C1 segment of cervical spinal cord (tissue), 14 donors: ENCODE data around the gene SSX2IP.
"Not testable (repeated sequence)": the region's sequence is repeated elsewhere in the genome, so short reads cannot be mapped to it uniquely, and the experiment has no call there.

Experiments
- DNase-seq, 14 donors: peaks; one replicate each; lab custom pipeline; 2025; lab: John Stamatoyannopoulos, UW

SSX2IP gene, protein sequence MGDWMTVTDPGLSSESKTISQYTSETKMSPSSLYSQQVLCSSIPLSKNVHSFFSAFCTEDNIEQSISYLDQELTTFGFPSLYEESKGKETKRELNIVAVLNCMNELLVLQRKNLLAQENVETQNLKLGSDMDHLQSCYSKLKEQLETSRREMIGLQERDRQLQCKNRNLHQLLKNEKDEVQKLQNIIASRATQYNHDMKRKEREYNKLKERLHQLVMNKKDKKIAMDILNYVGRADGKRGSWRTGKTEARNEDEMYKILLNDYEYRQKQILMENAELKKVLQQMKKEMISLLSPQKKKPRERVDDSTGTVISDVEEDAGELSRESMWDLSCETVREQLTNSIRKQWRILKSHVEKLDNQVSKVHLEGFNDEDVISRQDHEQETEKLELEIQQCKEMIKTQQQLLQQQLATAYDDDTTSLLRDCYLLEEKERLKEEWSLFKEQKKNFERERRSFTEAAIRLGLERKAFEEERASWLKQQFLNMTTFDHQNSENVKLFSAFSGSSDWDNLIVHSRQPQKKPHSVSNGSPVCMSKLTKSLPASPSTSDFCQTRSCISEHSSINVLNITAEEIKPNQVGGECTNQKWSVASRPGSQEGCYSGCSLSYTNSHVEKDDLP

GRCh38 chr1:84690397-84691121, at the start of gene SSX2IP:
Gene SSX2IP, minus strand, starts transcription at chr1:84690461. Its CDS starts 19,242 bp downstream, at chr1:84671219.
- DNase-seq, result peak; percentile 54 to 98 (median 92)

GRCh38 chr1:84738237-84738636, 48.0 kb upstream of the SSX2IP start:
- no peak for DNase-seq

DNA sequence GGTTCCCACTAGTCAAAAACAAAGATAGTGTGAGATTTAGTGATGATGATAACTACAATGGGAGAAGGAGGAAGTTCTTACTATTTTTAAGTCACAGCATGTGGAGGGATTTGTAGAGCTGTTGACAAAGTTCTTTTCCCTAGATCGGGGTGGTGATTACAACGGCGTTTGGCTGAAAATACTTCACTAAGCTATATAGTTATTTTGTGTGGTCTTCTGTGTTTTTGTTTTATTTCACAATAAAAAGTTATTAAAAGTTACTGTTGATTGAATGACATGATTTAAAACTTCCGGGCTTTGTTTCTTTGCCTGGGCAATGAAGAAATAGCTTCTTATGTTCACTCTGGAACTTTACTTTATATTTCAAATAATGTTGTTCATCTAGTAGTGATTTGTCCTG, 47.3 kb upstream of the SSX2IP start:
- DNase-seq, result no peak

DNA sequence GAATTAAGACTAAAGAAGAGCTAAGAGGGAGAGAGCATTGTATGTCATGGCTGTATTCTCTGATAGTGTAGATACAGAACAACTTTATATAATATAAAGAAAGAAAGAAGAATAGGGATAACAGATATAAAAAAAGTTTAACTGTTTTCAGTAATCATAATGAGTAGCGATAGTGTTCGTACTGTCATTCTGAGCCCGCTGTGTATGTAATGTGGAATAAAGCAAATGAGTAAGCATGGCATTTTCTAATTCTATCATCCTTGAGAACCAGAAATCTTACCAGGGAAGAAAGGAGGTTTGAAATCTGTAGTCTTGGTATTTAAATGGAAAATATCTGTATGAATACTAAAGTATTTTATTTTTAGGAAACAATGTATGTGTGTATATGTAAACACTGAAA, 46.7 kb upstream of the SSX2IP start:
- no peak for DNase-seq

- DNase-seq, result no peak
These were observed 46.2 kb upstream of the SSX2IP start for GRCh38 chr1:84736445-84736844.

DNA sequence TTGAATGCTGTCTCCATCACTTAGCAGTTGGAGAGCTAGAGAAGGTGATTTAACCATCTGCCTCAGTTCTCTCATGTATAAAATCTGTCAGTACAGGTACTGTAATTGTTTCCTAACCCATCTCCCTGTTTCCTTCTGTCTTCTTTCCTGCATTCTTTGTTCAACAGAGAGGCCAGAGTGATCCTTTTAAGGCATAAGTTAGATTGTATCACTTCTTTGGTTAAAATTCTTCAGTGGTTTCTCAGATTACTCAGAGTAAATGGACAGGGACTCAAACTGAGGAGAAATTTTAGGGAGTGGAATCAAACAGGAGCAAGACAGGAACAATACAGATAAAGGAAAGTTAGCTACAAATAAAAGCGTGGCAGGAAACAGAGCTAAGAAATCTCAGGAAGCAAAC, 45.2 kb upstream of the SSX2IP start:
- DNase-seq, result no peak

- DNase-seq, result no peak
These were observed 42.3 kb upstream of the SSX2IP start for GRCh38 chr1:84732520-84732919.

DNA sequence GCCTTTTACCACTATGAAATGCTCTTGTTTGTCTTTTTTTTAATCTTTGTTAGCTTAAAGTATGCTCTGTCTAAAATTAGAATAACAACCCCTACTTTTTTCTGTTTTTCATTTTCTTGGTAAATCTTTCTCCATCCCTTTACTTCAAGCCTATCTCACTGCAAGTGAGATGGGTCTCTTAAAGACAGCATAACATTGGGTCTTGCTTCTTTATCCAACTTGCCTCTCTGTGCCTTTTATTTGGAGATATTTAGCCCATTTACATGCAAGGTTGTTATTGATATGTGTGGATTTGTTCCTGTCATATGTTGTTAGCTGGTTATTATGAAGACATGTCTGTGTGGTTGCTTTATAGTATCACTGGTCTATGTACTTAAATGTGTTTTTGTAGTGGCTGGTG, 41.3 kb upstream of the SSX2IP start:
- no peak for DNase-seq

GRCh38 chr1:84727711-84728110, 37.5 kb upstream of the SSX2IP start:
- DNase-seq, result not testable (repeated sequence)

- DNase-seq, result no peak
These were observed 36.6 kb upstream of the SSX2IP start for GRCh38 chr1:84726593-84727499.

DNA sequence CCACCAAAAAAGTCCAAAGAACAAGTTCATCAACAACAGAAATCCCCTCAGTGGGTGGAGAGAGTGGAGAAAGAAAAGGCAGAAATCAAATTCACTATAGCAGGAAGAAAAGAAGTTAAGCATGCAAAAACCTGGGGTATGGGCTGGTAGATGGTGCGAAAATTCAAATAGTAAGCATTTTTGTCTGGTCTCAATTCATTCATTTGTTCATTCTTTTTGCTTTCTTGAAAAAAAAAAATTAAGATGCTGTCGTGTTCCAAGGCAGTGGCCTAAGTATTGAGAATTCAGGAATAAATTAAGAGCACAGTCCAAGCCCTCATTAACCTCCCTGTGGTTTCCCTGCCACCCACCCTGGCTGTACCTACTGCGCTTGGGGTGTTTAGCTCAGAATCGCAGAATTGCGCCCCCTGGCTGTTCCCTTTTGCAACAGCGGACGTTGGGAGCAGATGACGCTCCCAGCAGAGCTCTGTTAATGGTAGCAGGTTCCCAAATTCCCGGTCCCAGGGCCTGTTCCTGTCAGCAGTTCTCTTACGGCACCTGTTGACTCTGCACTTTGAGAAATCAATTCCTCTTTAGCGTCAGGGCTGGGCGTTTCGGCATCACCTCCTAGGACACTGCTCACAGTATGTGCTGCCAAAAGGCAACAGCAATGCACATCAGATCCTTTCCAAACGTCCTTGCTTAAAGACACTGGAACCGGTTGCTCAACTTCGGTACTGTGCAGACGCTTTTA, 34.0 kb upstream of the SSX2IP start:
- DNase-seq, result no peak

DNA sequence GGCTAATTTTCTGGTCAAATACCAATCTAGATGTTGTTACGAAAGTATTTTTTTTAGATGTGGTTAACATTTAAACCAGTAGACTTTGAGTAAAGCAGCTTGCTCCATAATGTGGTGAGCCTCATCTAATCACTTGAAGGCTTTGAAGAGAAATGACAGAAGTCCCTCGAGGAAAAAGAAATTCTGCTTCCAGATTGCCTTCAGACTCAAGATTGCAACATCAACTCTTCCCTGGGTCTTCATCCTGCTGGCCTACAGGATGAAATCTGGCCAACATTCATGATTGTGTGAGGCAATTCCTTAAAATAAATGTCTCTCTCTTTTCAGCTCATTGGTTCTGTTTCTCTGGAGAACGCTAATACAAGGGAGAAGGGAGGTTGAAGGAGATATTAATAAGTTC, 32.5 kb upstream of the SSX2IP start:
- no peak for DNase-seq

DNA sequence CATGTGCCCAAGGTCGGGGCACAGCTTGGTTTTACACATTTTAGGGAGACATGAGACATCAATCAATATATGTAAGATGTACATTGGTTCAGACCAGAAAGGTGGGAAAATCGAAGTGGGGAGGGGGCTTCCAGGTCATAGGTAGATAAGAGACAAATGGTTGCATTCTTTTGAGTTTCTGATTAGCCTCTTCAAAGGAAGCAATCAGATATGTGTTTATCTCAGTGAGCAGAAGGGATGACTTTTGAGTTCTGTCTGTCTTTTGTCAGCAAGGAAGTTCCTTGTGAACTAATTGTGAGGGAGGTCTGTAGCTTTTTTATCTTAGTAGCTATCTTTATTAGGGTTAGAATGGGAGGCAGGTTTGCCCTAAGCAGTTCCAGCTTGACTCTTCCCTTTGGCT, 31.6 kb upstream of the SSX2IP start:
- not testable (repeated sequence) for DNase-seq

DNA sequence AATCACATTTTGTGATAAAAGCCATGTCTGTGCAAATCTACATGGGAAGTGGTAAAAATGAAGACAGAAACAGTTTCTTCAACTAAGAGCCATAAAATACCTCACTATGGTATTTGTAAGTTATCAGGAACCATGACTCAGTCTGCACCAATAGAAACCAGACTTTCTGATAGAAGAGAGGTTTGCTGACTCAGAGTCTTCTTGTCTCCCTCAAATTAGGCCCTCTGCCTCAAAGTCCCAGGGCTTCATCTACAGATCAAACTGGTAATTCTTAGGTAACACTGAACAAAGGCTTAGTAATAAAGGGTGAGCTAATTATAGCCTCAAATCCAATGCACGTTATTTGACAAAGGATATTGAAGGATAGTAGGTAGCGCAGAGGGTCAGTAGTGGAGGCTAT, 30.9 kb upstream of the SSX2IP start:
- DNase-seq, result no peak

DNA sequence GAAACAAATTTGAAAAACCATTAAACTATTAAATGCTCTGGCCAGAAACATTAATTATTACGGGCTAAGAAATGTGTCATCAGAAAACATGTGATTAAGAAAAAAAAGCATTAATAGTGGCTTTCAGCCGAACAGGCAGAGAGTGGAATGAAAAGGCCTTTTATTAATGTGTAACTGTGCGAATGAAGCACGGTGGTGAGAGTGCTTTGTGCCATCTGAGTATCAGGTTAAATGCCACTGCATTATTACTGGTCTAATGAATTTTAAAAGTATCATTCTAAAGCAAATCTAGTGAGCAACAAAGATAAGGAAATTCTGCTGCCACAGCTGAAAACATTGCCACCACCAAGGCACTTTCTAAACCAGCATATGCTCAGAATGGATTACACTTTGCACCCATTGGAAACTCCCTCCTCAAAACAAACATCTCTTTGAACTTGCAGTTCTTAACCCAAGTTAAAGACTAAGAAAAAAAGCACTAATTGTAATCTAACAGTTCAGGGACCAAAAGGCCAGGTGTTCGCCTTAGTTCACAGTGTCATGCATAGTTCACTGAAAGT, 30.0 kb upstream of the SSX2IP start:
- peak in 5 of 14 donors; percentile 4 to 28 (median 6) for DNase-seq

- no peak for DNase-seq
These were observed 29.4 kb upstream of the SSX2IP start for GRCh38 chr1:84719543-84720217.

DNA sequence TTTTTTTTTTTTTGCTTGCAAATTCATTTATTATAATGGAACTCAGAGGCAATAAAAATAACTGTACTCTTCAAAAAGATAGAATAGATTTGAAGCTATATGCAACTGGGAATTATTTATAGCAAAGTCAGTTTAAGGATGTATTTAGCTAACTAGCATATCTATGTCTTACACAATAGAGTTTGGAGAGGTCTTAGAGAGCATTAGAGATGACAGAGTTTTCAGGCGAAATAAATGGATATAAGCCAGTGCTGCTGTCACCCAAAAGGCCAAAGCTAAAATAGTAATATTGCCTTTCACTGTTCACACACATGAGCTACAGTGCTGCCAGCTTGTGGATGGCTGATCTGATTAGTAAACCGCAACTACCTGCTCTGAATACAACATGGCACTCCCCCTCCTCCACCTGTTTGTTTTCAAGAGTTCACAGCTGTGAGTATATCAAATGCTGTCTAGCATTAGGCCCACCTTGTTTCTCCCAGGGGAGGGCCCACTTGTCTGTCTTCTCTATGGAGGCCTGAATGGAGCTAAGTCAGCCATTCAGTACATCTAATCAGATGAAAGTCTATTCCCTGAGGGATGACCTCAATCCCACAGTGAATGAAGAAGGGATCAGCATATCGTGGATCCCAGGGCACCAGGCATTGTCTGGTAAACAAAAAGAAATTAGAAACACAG, 25.2 kb upstream of the SSX2IP start:
- no peak for DNase-seq

DNA sequence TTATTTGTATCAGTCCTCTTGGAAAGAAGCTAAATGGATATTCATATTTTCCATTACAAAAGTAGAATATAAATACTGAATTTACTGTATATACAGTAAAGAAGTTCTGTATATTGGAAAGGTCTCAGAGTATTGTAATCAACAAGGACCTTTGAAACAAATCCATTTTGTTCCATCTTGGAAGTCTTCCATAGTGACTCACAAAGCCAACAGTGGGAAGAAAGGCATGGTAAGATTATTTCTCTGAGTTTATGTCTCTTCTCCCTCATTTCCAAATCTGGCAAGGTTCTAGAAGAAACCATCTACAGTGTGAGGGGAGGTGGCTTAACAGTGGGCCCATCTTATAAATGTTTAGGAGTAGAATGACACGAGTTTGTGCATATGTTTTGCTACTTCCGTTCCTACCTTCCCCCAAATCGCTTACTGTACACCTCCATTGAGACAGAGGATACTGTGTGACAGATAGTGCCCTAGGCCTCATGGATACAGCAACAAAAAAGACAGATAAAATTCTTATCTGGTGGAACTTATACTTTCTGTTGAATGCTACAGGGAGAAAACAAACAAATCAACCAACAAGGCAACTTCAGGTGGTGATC, 22.1 kb upstream of the SSX2IP start:
- no peak for DNase-seq

DNA sequence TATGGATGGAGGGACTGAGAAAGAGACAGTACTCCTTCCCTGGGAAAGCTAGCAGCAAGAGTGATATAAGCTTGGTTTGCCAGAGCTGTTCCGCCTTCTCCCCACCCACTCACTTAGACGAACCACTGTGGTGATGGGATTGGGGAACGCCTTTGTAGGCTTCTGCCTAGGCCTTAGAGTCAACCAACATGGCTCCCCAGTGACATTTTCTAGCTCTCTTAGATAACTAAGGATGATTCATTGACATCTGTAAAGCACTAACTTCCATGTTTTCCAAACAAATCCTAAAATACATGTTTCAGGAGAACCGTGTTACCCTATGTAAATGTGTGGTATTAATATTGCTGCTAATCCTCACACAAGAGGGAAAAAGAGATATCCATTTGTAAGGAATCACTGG, 21.6 kb upstream of the SSX2IP start:
- DNase-seq, result no peak
